ENCODE data around the gene ZNF584. TPM values are rescaled to one million over a fixed set of nuclear protein-coding genes. Genes with fewer than 3 reads are reported as not detected.

The ZNF584 gene
- total and polyA plus RNA-seq, 2 donors (not counting 1 experiment from before 2014, with no cell fraction given): 3.0 to 12.3 TPM

DNA sequence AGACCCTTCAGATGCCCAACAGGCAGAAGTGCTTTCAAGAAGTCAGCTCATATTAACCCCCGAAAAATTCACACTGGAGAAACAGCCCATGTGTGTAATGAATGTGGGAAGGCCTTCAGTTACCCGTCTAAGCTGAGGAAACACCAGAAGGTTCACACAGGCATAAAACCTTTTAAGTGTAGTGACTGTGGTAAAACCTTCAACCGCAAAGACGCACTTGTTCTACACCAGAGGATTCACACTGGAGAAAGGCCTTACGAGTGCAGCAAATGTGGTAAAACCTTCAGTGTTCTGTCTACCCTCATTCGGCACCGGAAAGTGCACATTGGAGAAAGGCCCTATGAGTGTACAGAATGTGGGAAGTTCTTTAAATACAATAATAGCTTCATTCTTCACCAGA, 8.6 kb downstream of the ZNF584 start:
- no peak for DNase-seq
- TF ChIP-seq EZH2 (IDR thresholded peaks at IDR 0.05; ENCODE audit: borderline replicate concordance, insufficient read depth, low read depth, low read length, poor library complexity, severe bottlenecking): no peak
- TF ChIP-seq, protein P1, sequence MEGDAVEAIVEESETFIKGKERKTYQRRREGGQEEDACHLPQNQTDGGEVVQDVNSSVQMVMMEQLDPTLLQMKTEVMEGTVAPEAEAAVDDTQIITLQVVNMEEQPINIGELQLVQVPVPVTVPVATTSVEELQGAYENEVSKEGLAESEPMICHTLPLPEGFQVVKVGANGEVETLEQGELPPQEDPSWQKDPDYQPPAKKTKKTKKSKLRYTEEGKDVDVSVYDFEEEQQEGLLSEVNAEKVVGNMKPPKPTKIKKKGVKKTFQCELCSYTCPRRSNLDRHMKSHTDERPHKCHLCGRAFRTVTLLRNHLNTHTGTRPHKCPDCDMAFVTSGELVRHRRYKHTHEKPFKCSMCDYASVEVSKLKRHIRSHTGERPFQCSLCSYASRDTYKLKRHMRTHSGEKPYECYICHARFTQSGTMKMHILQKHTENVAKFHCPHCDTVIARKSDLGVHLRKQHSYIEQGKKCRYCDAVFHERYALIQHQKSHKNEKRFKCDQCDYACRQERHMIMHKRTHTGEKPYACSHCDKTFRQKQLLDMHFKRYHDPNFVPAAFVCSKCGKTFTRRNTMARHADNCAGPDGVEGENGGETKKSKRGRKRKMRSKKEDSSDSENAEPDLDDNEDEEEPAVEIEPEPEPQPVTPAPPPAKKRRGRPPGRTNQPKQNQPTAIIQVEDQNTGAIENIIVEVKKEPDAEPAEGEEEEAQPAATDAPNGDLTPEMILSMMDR (IDR thresholded peaks at IDR 0.05): no peak
- no peak overlapping the region for H3K4me3 ChIP-seq (ENCODE audit: control extremely low read depth in 1 of 5, extremely low read depth in 1 of 5, insufficient read depth in 1 of 5, low read depth in 2 of 5, low read length in 4 of 5)
- WGBS (ENCODE audit: insufficient coverage): 100% methylated on average over 1 of the region's 7 CpGs
- H3K4me1 ChIP-seq (ENCODE audit: control insufficient read depth in 2 of 2, insufficient read depth in 2 of 2, low read length in 2 of 2): no peaks in the 10 kb centered on the region
- no peak overlapping the region for H3K4me2 ChIP-seq (replicated peaks; ENCODE audit: low read depth, low read length, poor library complexity, severe bottlenecking)
- H3K27ac ChIP-seq (ENCODE audit: low read length in 2 of 2): no peak overlapping the region
- POLR2A ChIA-PET: no interaction called here
- H3K79me2 ChIP-seq (ENCODE audit: control insufficient read depth, insufficient read depth, low read length): no peaks in the 10 kb centered on the region
- Mint-ChIP-seq H3K4me3 (no peak overlapping the region), H3K27ac (no peak overlapping the region), H3K27me3 (no peaks in the 10 kb centered on the region), H3K9me3 (ENCODE audit: insufficient read depth) (no peaks in the 10 kb centered on the region), H3K4me1 (no peaks in the 10 kb centered on the region)
- no peaks in the 10 kb centered on the region for H4K20me1 ChIP-seq (ENCODE audit: control insufficient read depth, insufficient read depth, low read length, poor library complexity, severe bottlenecking)
- peaks cover 4 to 24% of the 10 kb centered on the region in 2 experiments for H3K36me3 ChIP-seq (replicated peaks in 1 of 2; ENCODE audit: control extremely low read depth in 1 of 2, control insufficient read depth in 1 of 2, extremely low read depth in 1 of 2, insufficient read depth in 2 of 2, low read length in 1 of 2)
- ATAC-seq (ENCODE audit: low read depth): no peak
- intact Hi-C loops (cut with micrococcal nuclease): no loop called here
- CTCF ChIA-PET: no interaction called here
- H3K27me3 ChIP-seq (replicated peaks in 1 of 4; ENCODE audit: control extremely low read depth in 1 of 4, control insufficient read depth in 3 of 4, insufficient read depth in 4 of 4, low read length in 3 of 4): no peaks in the 10 kb centered on the region
- H3K9ac ChIP-seq (ENCODE audit: low read length): no peak overlapping the region
- H3K9me3 ChIP-seq (ENCODE audit: control extremely low read depth in 1 of 3, control insufficient read depth in 2 of 3, insufficient read depth in 1 of 3, low read length in 2 of 3): peaks cover 0 to 9% (median 0%) of the 10 kb centered on the region in 3 donors
- H2AFZ ChIP-seq (ENCODE audit: insufficient read depth, low read depth, low read length, poor library complexity, severe bottlenecking): no peak overlapping the region

DNA sequence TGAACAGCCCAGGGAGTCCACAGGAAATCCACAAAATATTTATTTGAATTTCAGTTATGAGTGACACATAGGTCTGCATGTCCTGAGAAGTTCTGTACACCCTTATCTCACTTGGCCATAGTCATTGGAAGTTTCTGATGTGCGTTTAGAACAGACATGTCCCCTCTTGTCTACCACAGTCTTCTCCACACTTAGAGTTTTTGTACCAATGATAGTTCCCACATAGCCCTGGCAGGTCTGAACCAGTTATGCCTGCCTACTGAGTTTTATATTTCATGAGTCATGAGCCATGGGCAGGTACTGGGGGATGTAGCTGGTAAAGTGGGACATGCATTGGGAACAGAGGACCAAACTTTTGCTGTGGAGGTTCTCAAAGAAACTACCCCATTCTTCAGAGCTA, 20.2 kb downstream of the ZNF584 start:
- ChIA-PET POLR2A (no interaction called here), CTCF (no interaction called here)
- Histone ChIP-seq H3K4me1 (ENCODE audit: control insufficient read depth in 2 of 2, insufficient read depth in 2 of 2, low read length in 2 of 2) (no peaks in the 10 kb centered on the region), H3K27me3 (replicated peaks in 1 of 4; ENCODE audit: control extremely low read depth in 1 of 4, control insufficient read depth in 3 of 4, insufficient read depth in 4 of 4, low read length in 3 of 4) (no peaks in the 10 kb centered on the region), H3K4me2 (replicated peaks; ENCODE audit: low read depth, low read length, poor library complexity, severe bottlenecking) (no peak overlapping the region), H2AFZ (ENCODE audit: insufficient read depth, low read depth, low read length, poor library complexity, severe bottlenecking) (no peak overlapping the region), H3K79me2 (ENCODE audit: control insufficient read depth, insufficient read depth, low read length) (no peaks in the 10 kb centered on the region), H3K4me3 (ENCODE audit: control extremely low read depth in 1 of 5, extremely low read depth in 1 of 5, insufficient read depth in 1 of 5, low read depth in 2 of 5, low read length in 4 of 5) (no peak overlapping the region), H3K27ac (ENCODE audit: low read length in 2 of 2) (no peak overlapping the region), H3K9ac (ENCODE audit: low read length) (no peak overlapping the region), H4K20me1 (ENCODE audit: control insufficient read depth, insufficient read depth, low read length, poor library complexity, severe bottlenecking) (no peaks in the 10 kb centered on the region), H3K36me3 (replicated peaks in 1 of 2; ENCODE audit: control extremely low read depth in 1 of 2, control insufficient read depth in 1 of 2, extremely low read depth in 1 of 2, insufficient read depth in 2 of 2, low read length in 1 of 2) (peaks cover 0 to 10% of the 10 kb centered on the region in 2 experiments), H3K9me3 (ENCODE audit: control extremely low read depth in 1 of 3, control insufficient read depth in 2 of 3, insufficient read depth in 1 of 3, low read length in 2 of 3) (peaks cover 5 to 69% (median 57%) of the 10 kb centered on the region in 3 donors)
- no peak for ATAC-seq (ENCODE audit: low read depth)
- WGBS (ENCODE audit: insufficient coverage): 100% methylated on average over 1 of the region's 1 CpG
- no peak overlapping the region for H3K4me3 Mint-ChIP-seq
- no peaks in the 10 kb centered on the region for H3K27me3 Mint-ChIP-seq
- TF ChIP-seq, protein P1 (IDR thresholded peaks at IDR 0.05): no peak
- TF ChIP-seq EZH2 (IDR thresholded peaks at IDR 0.05; ENCODE audit: borderline replicate concordance, insufficient read depth, low read depth, low read length, poor library complexity, severe bottlenecking): no peak
- H3K27ac Mint-ChIP-seq: no peak overlapping the region
- no peak for DNase-seq
- no peaks in the 10 kb centered on the region for H3K4me1 Mint-ChIP-seq
- H3K9me3 Mint-ChIP-seq (ENCODE audit: insufficient read depth): peaks cover 23% of the 10 kb centered on the region
- intact Hi-C loops (cut with micrococcal nuclease): no loop called here

Measured in B cell (primary cell).